Stimulated activated CD4-positive, alpha-beta T cell treated with anti-CD3 and anti-CD28 coated beads, Interleukin-1b, Interleukin-23, amount 100 ng/mL, for 48 hours (primary cell): ENCODE measurements around the gene RUFY2.
"Not testable (repeated sequence)": the region's sequence is repeated elsewhere in the genome, so short reads cannot be mapped to it uniquely, and the experiment has no call there.

Experiments used
- DNase-seq: peaks from one replicate; pipeline ENCODE4 v3.0.0-alpha.2; 2020

Gene RUFY2

DNA sequence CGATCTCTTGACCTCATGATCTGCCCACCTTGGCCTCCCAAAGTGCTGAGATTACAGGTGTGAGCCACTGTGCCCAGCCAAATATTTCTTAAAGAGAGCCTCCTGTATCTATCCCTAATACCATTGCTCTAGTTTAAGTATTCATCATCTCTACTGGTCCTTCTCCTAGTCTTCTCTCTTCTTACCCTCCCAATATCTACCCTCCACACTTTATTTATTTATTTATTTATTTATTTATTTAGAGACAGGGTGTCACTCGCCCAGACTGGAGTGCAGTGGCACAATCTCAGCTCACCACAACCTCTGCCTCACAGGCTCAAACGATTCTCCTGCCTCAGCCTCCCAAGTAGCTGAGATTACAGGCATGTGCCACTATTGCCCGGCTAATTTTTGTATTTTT is 82.7 kb downstream of the RUFY2 start:
- not testable (repeated sequence) for DNase-seq

DNA sequence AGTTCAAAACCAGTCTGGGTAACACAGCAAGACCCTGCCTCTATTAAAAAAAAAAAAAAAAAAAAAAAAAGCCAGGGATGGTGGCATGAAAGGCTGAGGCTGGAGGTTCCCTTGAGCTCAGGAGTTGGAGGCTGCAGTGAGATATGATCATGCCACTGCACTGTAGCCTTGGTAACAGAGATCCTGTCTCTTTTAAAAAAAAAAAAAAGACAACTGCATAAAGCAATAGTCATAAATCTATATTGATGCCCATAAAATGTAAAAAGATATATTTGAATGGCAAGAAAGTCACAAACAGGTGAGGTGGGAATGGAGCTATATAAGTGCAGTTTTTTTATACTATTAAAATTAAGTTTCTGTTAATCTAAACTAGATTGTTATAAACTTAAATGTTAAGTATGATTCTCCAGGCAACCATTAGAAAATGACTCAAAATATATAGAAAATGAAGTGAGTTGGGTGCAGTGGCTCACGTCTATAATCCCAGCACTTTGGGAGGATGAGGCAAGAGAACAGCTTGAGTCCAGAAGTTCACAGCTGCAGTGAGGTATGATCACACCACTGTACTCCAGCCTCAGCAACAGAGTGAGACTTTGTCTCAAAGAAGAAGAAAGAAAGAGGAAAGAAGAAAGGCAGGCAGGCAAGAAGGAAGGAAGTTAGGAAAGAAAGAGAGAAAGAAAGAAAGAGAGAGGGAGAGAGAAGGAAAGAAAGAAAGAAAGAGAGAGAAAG is 88.6 kb downstream of the RUFY2 start:
- no peak for DNase-seq

DNA sequence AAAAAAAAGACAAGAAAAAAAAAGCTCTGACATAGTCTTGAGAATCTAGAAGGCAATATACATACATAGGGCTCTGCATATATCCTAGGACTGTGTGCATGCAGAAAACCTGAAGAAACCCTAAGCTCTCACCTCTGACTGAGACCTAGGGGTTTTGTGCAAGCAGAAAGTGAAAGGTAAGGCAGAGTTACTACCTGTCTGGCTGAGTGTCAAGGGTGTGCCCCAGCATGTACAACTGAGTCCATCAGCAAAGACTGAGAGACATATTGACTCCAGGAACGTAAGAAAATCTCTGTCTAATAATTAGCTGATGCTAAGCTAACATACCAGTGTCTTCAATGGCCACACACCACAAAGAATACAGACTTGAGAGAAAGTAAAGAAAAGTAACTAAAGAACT is 91.5 kb downstream of the RUFY2 start:
- no peak for DNase-seq

DNA sequence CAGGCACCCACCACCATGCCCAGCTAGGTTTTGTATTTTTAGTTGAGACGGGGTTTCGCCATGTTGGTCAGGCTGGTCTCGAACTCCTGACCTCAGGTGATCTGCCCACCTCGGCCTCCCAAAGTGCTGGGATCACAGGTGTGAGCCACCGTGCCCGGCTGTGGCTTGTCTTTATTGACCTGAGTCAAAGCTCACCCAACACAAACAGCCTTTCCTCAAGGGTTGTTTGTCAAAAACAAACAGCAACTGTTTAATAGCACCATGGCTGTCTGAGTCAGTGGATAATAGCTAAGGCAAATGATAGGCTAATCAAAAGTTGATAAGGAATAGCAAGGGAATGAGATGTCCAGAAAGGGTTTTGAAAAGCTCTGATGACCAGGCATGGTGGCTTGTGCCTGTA is 92.1 kb downstream of the RUFY2 start:
- not testable (repeated sequence) for DNase-seq

DNA sequence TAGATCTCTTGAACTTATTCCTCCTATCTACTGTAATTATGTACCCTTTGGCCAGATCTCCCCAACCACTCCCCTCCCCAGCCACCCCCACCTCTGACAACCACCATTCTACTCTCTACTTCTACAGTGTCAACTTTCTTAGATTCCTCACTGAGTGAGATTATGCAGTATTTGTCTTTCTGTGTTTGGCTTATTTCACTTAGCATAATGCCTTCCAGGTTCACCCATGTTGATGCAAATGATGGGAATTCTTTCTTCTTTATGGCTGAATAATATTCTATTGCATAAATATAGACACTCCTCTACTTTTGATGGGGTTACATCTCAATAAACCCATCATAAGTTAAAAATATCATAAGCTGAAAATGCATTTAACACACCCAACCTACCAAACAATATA is 96.5 kb downstream of the RUFY2 start:
- no peak for DNase-seq

DNA sequence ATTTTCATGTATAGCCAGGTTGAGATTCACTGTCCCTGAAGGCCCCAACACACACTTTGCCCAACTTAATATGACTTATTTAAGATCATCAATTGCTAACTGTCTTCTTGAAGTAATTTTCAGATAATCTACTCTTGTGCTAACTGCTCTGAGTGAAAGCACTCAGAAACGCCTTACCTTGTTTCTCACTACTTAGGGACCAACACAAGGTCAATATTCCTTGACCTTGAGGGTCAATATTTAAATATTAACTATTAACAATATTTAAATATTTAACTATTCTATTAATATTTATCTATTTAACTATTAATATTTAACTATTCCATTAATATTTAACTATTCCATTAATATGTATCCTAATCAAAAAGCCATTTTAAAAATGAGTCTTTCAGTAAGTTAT is 101.2 kb downstream of the RUFY2 start:
- no peak for DNase-seq

DNA sequence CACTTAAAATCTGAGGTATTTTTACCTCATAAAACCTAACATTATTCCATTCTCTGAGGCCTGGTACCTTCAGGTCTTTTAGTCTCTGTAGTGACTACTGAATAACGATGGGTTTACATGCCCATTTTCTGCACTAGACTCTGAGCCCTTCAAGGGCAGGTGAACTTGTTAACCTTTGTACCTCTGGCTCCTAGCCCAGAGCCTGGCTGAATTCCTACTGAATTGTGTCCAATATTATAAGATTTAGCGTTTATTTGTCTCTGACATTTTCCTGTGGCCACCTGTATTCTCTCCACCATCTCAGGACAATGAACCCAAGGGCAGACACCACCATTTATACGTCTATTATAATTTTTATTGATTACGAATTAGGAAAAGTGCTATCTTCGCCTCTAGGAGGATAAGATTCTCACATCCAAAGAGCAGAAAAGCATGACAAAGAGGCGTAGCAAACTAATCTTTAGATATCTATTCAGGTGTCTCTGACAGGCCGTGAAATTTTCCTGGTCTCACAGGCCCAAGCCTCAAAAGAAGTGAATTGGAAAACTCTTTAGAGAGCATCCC is 103.1 kb downstream of the RUFY2 start:
- no peak for DNase-seq

DNA sequence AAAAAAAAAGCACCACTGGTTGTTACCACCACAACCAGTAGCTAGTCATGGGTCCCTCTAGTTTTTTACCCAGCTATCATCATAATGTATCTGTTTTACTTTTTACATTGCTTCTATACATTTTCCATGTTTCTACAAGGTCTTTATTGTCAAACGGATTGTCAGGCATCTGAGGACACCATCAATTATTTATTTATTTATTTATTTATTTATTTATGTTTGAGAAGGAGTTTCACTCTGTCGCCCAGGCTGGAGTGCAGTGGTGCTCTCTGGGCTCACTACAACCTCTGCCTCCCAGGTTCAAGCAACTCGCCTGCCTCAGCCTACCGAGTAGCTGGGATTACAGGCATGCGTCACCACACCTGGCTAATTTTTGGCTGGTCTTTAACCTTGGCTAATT is 104.2 kb downstream of the RUFY2 start:
- DNase-seq, result no peak

DNA sequence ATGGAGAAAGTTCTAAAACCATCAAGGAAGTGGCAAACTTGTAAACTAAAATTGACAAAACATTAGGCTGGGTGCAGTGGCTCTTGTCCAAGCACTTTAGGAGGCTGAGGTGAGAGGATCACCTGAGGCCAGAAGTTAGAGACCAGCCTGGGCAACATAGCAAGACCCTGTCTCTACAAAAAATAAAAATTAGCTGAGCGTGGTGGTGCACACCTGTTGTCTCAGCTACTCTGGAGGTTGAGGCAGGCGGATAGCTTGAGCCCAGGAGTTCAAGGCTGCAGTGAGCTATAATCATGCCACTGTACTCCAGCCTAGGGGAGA is 104.6 kb downstream of the RUFY2 start:
- no peak for DNase-seq

DNA sequence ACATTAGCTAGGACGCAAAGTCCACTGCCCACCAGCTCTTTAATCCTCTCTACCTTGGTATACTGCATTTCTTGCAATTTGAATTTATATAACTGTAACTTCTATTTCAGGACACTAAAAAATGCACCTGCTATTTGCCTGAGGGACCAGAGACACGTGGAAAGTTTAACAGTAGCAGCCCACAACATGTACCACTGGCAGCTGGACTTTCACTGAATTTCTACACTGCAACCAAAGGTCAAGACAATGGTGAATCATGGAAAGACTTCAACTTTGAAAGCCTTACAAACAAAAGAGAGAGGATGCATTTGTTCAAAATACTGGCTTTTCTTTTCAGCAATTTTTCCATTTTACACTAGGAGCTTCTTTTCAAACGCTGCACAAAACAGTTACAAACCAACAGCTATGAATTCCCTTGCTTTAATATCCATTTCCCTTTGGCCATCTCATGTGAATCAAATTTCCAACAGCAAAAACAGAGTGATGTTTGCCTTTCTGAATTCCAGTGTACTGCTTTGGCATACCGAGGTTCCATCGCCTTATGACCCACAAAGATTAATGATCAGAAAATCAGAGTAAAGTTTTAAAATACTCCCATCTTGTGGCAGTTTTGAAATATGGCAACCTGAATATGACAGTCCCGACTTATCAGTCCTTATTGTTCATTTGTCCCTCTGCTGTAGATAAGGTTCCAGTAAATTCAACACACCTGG is 105.1 kb downstream of the RUFY2 start:
- DNase-seq, result no peak

DNA sequence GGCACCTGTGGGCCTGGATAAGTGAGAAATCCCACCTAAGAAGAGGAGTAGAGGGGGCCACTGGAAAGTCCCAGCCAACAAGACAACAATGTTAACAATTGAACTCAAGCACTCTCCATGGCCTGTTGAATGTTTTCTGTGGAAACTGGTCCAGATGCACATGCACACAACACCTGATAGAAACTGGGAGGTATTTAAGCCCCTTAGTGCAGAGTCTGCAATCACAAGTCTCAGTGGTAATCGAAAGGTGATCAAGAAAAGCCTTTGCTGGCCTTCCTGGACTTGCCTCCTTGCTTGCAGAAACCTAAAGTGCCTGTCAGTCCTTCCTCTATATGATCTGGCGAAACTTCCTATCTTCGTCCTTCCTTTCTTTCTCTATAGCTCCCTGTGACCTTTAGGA is 105.8 kb downstream of the RUFY2 start:
- DNase-seq, result no peak

DNA sequence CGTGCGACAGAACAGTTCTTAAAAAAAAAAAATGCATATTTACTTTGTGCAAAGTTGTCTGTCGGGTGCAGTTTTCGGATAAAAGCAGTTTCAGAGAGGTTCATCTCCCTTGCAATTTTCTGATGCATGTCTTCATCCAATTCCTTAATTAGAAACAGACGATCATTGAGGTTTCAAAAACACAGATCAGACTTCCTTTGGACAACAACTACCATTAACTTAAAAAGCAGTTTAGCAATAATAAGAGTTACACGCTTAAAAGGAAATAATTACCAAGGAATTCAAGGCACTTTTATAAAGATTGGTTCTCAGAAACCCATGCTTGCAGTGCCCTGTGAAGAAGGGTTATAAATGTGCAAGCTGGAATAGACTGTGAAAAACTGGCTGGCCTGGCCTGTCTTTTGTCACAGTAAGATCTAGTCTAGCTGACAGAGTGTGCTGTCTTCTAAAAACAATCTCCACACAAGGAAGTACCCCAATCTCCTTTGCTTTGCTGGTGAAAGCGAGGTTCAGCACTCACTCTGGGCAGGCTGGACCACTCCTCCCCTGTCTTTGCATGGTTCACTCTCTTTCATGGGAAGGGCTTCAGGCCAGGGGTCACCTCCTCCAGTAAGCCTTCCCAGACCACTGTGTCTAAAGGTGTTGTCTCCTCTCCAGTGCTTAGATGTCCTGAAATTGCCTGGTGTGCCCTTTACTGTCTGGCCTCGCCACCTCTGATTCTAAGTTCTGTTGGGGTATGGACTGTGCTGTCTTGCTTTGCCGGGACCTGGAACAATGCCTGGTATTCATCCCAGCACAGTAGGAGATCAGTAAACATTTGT is 110.0 kb downstream of the RUFY2 start:
- no peak for DNase-seq
